Measurements from ENCODE around the gene CBLN4.

- TF ChIP-seq POLR2A (IDR thresholded peaks at IDR 0.05) (no peak), EP300 (IDR thresholded peaks at IDR 0.05) (no peak)
- TF ChIP-seq, protein P1, sequence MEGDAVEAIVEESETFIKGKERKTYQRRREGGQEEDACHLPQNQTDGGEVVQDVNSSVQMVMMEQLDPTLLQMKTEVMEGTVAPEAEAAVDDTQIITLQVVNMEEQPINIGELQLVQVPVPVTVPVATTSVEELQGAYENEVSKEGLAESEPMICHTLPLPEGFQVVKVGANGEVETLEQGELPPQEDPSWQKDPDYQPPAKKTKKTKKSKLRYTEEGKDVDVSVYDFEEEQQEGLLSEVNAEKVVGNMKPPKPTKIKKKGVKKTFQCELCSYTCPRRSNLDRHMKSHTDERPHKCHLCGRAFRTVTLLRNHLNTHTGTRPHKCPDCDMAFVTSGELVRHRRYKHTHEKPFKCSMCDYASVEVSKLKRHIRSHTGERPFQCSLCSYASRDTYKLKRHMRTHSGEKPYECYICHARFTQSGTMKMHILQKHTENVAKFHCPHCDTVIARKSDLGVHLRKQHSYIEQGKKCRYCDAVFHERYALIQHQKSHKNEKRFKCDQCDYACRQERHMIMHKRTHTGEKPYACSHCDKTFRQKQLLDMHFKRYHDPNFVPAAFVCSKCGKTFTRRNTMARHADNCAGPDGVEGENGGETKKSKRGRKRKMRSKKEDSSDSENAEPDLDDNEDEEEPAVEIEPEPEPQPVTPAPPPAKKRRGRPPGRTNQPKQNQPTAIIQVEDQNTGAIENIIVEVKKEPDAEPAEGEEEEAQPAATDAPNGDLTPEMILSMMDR (IDR thresholded peaks at IDR 0.05): no peak
Observed at GRCh38 chr20:56018716-56019115, 13.4 kb upstream of the CBLN4 start.

All from tibial nerve (tissue), 4 donors.